GM18861 (cell line): Measurements from ENCODE around the gene PRR7.
"Not testable (repeated sequence)": the region's sequence is repeated elsewhere in the genome, so short reads cannot be mapped to it uniquely, and the experiment has no call there.

ENCODE experiments used
- ATAC-seq: cut with Tn5 transposase; IDR thresholded peaks from one replicate; pipeline ENCODE4 v1.9.1; 2021; ENCODE audit not compliant: unreplicated experiment

Gene PRR7

GRCh38 chr5:177479774-177480173, 33.2 kb downstream of the PRR7 start:
- ATAC-seq, result no peak

- ATAC-seq, result no peak
These were observed 35.8 kb downstream of the PRR7 start for GRCh38 chr5:177482359-177482795.

GRCh38 chr5:177483042-177483441, 36.4 kb downstream of the PRR7 start:
- ATAC-seq, result no peak

- no peak for ATAC-seq
These were observed 37.6 kb downstream of the PRR7 start for GRCh38 chr5:177483994-177484901.

- ATAC-seq, result no peak
These were observed 38.4 kb downstream of the PRR7 start for GRCh38 chr5:177484902-177485549.

- not testable (repeated sequence) for ATAC-seq
These were observed 39.1 kb downstream of the PRR7 start for GRCh38 chr5:177485753-177486152.

- ATAC-seq, result no peak
These were observed 39.6 kb downstream of the PRR7 start for GRCh38 chr5:177486256-177486655.

- no peak for ATAC-seq
These were observed 40.5 kb downstream of the PRR7 start for GRCh38 chr5:177487144-177487543.

- no peak for ATAC-seq
These were observed 41.4 kb downstream of the PRR7 start for GRCh38 chr5:177487975-177488374.

- no peak for ATAC-seq
These were observed 42.6 kb downstream of the PRR7 start for GRCh38 chr5:177489119-177489716.

- no peak for ATAC-seq
These were observed 43.8 kb downstream of the PRR7 start for GRCh38 chr5:177490311-177490991.

GRCh38 chr5:177490992-177491391, 44.4 kb downstream of the PRR7 start:
- no peak for ATAC-seq

GRCh38 chr5:177491429-177491945, 44.9 kb downstream of the PRR7 start:
- no peak for ATAC-seq

- no peak for ATAC-seq
These were observed 45.6 kb downstream of the PRR7 start for GRCh38 chr5:177491983-177492746.

- ATAC-seq, result no peak
These were observed 46.2 kb downstream of the PRR7 start for GRCh38 chr5:177492841-177493240.

- no peak for ATAC-seq
These were observed 47.3 kb downstream of the PRR7 start for GRCh38 chr5:177493795-177494345.

GRCh38 chr5:177494346-177495195, 48.0 kb downstream of the PRR7 start:
- no peak for ATAC-seq

GRCh38 chr5:177495243-177496060, 48.8 kb downstream of the PRR7 start:
- ATAC-seq, result no peak
